GM18951 (cell line): ENCODE results near the gene FOXN3.
A peak's percentile ranks its signal among the peaks of the same experiment; 100 is the strongest.

Experiments
- POLR2A ChIP-seq: IDR thresholded peaks from 4 replicates; pipeline ENCODE4 v1.6.1; 2011; ENCODE audit warnings: mild to moderate bottlenecking; ENCODE audit not compliant: insufficient read length, insufficient read depth; ENCODE audit errors: extremely low read depth
- in situ Hi-C: fragments of 300-500 bp; cut with MboI; formaldehyde crosslinking; loops from one replicate; pipeline ENCODE4 v1.12.0; 2022; ENCODE audit warnings: low sequenced_read_pairs, mixed read lengths, inconsistent platforms; ENCODE audit not compliant: unreplicated experiment

The FOXN3 gene

GRCh38 chr14:89427426-89428172 lies 10.6 kb upstream of the FOXN3 start:
- TF ChIP-seq POLR2A, result no peak
- in situ Hi-C loops, result loop anchor here (10.0 kb wide), 1 partner anchor 487 kb away; no protein-coding TSS in a partner anchor

DNA sequence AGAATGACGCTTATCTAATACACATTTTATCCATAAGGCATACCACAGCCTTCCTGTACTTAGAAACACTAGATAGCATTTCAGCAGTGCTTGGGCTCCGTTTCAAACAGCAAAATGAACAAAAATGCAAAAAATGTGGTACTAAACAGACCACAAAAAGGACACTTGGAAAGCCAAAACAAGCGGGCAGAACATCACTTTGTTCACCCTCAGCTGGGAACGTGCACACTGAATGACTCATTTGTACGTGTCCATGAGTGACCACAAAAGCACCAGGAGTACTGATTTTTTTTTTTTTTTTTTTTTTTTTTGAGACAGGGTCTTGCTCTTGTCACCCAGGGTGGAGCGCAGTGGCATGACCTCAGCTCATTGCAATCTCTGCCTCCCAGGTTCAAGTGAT lies 8.9 kb upstream of the FOXN3 start:
- in situ Hi-C loops, result loop anchor here (10.0 kb wide), 1 partner anchor 489 kb away; no protein-coding TSS in a partner anchor
- no peak for TF ChIP-seq POLR2A

DNA sequence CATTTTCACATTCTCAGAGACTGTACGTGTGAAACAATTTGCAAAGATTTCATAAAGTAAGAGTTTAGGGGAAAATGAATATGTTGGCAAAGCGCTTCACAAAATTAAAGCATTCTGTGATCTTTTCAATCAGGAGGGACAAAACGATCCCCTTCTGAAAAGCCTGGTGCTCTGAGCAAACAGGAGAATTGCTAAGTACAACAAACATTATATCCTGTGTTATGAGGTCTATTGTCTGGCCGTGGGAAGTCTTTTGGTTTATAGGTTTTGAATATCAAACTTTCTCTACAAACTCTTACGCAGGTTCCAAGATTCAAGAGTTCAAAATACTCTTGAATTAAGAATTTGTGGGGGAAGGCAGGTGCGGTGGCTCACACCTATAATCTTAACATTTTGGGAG lies 7.2 kb upstream of the FOXN3 start:
- no peak for TF ChIP-seq POLR2A
- in situ Hi-C loops, result loop anchor here (10.0 to 25.0 kb wide), 2 partner anchors 387 to 491 kb away; no protein-coding TSS in a partner anchor

- TF ChIP-seq POLR2A, result no peak
- in situ Hi-C loops, result loop anchor here (10.0 to 25.0 kb wide), 2 partner anchors 386 to 492 kb away; no protein-coding TSS in a partner anchor
Measured at GRCh38 chr14:89422952-89423345, 5.9 kb upstream of the FOXN3 start.

- no peak for TF ChIP-seq POLR2A
- in situ Hi-C loops, result loop anchor here (10.0 to 25.0 kb wide), 2 partner anchors 385 to 492 kb away; no protein-coding TSS in a partner anchor
Measured at GRCh38 chr14:89422181-89422951, 5.3 kb upstream of the FOXN3 start.

DNA sequence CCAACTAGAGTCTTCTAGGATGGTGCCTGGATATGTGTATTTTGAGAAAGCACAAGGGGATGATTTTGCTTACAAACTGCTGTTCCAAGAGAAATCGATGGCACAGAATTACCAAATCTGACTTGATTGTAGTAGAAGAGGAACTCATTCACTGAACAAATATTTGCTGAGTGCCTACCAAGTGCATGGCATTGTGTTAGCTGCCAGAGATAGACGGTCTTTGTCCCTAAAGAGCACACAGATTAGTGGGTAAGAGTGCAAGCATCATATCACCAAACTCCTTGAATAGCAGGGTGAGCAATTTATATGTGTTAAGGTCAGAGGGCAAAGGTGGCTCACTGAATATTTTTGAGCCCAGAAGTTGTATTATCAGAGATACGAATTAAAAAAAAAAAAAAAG lies 3.5 kb upstream of the FOXN3 start:
- in situ Hi-C loops, result loop anchor here (10.0 to 25.0 kb wide), 2 partner anchors 383 to 494 kb away; no protein-coding TSS in a partner anchor
- TF ChIP-seq POLR2A, result no peak

DNA sequence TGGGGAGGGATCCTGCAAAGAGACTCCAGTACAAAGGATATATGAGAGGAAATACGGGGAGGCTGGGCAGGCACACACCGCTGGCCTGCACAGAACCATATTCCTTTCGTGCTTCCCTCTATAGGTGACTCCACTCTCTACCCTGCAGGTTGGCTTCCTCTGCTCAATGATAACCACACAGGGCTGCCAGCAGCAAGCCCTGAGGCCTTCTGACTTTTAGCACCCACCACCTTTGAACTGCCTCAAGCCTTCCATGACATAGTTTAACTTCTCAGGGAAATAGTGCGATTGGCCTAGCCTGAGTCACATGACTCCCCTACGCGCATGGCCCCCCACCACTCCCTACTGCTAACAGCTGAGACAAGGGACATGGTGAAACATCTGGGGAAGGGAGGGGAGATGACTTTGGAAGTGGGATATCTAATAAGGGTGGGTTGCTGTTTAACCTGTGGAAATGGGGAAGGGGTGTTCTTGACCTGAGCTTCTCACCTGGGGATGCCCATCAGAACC lies 3.0 kb upstream of the FOXN3 start:
- no peak for TF ChIP-seq POLR2A
- in situ Hi-C loops, result loop anchor here (10.0 to 25.0 kb wide), 2 partner anchors 383 to 495 kb away; no protein-coding TSS in a partner anchor

GRCh38 chr14:89418976-89419375 lies 1.9 kb upstream of the FOXN3 start:
- TF ChIP-seq POLR2A, result no peak
- in situ Hi-C loops, result loop anchor here (25.0 kb wide), 1 partner anchor 382 kb away; no protein-coding TSS in a partner anchor

DNA sequence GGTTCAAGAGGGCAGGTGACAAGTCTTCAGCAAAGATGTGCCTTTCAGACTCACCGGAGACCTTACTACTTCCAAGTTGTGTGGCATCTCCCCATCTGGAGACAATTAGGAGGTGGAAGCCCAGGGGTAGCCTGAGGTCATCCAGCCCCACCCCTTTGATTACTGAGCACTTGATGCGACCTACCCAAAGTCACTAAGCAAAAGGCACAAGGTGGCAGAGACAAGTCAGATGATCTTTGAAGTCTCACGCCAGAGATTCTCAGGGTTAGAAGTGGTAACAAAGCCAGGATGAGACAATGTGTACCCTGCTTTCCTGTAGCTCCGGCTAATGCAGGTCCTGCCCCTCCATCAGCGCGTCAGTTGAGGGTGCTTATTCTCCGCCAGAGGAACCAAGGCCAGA lies 1.4 kb upstream of the FOXN3 start:
- in situ Hi-C loops, result loop anchor here (25.0 kb wide), 1 partner anchor 381 kb away; no protein-coding TSS in a partner anchor

DNA sequence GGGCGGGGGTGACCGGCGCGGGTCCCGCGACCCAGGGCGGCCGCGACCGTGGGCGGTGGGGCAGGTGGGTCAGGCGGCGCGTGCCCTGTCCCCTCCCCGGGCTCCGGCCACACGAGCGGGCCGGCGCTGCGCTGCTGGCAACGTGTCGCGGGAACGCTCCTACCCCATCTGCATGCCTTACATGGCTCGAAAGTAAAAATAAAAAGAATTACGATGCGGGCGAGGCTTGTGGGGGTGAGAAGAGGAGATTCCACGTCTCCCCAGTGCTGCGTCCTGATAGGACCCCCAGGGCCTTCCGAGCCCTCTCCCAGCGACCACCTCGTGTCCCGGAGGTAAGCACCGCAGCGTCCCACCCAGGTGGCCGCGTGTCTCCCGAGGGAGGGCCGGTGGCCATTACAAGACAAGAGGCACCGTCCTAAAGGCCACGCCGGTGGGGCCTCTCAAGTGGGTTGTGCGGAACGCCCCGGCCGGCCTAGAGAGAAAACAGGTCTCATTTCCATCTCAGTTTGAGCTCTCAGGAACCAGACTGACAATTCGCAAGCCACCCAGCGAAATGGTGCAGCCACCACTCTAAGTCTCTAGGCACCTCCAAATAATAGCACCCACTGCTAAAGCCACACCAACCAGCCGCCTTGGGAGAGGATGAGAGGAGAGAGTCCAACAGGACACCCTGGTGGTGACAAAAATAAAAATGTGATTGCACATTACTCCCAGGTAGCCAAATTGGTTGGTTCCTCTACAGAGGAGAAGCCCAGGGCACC lies 612 bp upstream of the FOXN3 start:
- in situ Hi-C loops, result loop anchor here (25.0 kb wide), 1 partner anchor 380 kb away; no protein-coding TSS in a partner anchor
- peak; percentile 35 for TF ChIP-seq POLR2A

More for the DNA sequence above, 1.4 kb upstream of the FOXN3 start:
- no peak for TF ChIP-seq POLR2A

GRCh38 chr14:89416002-89416995 lies 734 bp downstream of the FOXN3 start:
- no peak for TF ChIP-seq POLR2A
- in situ Hi-C loops, result loop anchor here (25.0 kb wide), 1 partner anchor 379 kb away; no protein-coding TSS in a partner anchor
